RWPE2 (cell line): Measurements from ENCODE around the gene MPP4.
A peak's percentile ranks its signal among the peaks of the same experiment; 100 is the strongest.

Source experiments
- ATAC-seq: fragments of 200-7000 bp; cut with Tn5 transposase; 3 replicates; pipeline ENCODE4 v1.9.1; 2021; ENCODE audit warnings: low read depth
- DNase-seq: peaks from one replicate; pipeline ENCODE4 v3.0.0-alpha.2; 2020; ENCODE audit warnings: low spot score
- H3K27ac ChIP-seq: fragments of 450-650 bp; 2 replicates; pipeline ENCODE4 v1.5.1; 2017; ENCODE audit warnings: mild to moderate bottlenecking; ENCODE audit not compliant: poor library complexity, severe bottlenecking
- H3K27me3 ChIP-seq: fragments of 250-450 bp; sonication (Bioruptor Pico); 2 replicates; pipeline ENCODE4 v1.5.1; 2021; ENCODE audit warnings: mild to moderate bottlenecking, moderate library complexity; ENCODE audit not compliant: insufficient read depth, poor library complexity, severe bottlenecking
- H3K36me3 ChIP-seq: fragments of 250-450 bp; sonication (Bioruptor Pico); 2 replicates; pipeline ENCODE4 v1.5.1; 2020; ENCODE audit warnings: low read depth, mild to moderate bottlenecking, moderate library complexity
- H3K4me1 ChIP-seq: fragments of 250-450 bp; sonication (Bioruptor Pico); 2 replicates; pipeline ENCODE4 v1.5.1; 2021; ENCODE audit warnings: mild to moderate bottlenecking, moderate library complexity; ENCODE audit not compliant: insufficient read depth, poor library complexity, severe bottlenecking
- H3K4me3 ChIP-seq: fragments of 250-450 bp; sonication (Bioruptor Pico); 2 replicates; pipeline ENCODE4 v1.5.1; 2021; ENCODE audit warnings: mild to moderate bottlenecking, moderate library complexity; ENCODE audit not compliant: severe bottlenecking
- H3K9me3 ChIP-seq: fragments of 250-450 bp; sonication (Bioruptor Pico); 2 replicates; pipeline ENCODE4 v1.5.1; 2021; ENCODE audit warnings: mild to moderate bottlenecking, moderate library complexity; ENCODE audit not compliant: severe bottlenecking
- TF ChIP-seq, protein P1 (sequence below): fragments of 450-650 bp; IDR thresholded peaks from one replicate; pipeline ENCODE4 v1.5.1; 2017; ENCODE audit warnings: mild to moderate bottlenecking, moderate library complexity; ENCODE audit not compliant: poor library complexity, severe bottlenecking

The MPP4 gene

DNA sequence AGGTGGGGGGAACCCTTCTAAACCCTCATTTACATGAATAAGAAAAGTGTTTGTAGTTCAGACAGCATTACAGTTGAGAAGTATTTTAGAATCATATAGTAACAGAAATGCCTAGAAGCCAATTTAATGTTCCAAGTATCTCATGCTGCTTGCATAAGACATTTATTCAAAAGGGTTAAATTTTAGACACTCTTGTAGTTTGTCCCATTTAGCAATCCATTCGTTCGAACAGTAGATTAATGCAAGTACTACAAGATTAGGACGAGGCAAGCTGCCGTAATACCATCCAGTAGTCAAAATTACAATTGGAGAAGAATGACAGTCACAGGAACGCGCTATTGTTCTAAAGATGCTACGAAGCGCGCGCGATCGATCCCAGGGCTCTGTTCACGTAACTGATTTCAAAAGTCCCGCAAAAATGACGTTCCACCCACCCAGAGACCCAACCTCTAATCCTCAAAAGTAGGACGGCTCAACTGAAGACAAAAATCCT lies 56.3 kb downstream of the MPP4 start:
- no peak for DNase-seq

GRCh38 chr2:201639205-201639604 lies 59.2 kb downstream of the MPP4 start:
- H3K27me3 ChIP-seq = no peaks in the 10 kb centered on the region
- TF ChIP-seq, protein P1, sequence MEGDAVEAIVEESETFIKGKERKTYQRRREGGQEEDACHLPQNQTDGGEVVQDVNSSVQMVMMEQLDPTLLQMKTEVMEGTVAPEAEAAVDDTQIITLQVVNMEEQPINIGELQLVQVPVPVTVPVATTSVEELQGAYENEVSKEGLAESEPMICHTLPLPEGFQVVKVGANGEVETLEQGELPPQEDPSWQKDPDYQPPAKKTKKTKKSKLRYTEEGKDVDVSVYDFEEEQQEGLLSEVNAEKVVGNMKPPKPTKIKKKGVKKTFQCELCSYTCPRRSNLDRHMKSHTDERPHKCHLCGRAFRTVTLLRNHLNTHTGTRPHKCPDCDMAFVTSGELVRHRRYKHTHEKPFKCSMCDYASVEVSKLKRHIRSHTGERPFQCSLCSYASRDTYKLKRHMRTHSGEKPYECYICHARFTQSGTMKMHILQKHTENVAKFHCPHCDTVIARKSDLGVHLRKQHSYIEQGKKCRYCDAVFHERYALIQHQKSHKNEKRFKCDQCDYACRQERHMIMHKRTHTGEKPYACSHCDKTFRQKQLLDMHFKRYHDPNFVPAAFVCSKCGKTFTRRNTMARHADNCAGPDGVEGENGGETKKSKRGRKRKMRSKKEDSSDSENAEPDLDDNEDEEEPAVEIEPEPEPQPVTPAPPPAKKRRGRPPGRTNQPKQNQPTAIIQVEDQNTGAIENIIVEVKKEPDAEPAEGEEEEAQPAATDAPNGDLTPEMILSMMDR = no peak
- DNase-seq (no peak), ATAC-seq (no peak)
- H3K4me3 ChIP-seq = no peak overlapping the region
- H3K27ac ChIP-seq = no peak overlapping the region
- H3K9me3 ChIP-seq = no peaks in the 10 kb centered on the region
- peaks cover 46% of the 10 kb centered on the region for H3K36me3 ChIP-seq
- peaks cover 7% of the 10 kb centered on the region for H3K4me1 ChIP-seq

More for the DNA sequence above, 56.3 kb downstream of the MPP4 start:
- peak overlapping the region; percentile 71 for H3K4me3 ChIP-seq
- no peaks in the 10 kb centered on the region for H3K27me3 ChIP-seq
- TF ChIP-seq, protein P1 = no peak
- peaks cover 21% of the 10 kb centered on the region; the same call in 1 of the 2 replicates for H3K36me3 ChIP-seq
- H3K4me1 ChIP-seq = peaks cover 21% of the 10 kb centered on the region
- peak overlapping the region; percentile 70 for H3K27ac ChIP-seq
- H3K9me3 ChIP-seq = peaks cover 2% of the 10 kb centered on the region
- ATAC-seq = peak; percentile 26; the same call in 2 of the 3 replicates

GRCh38 chr2:201638326-201638725 lies 60.1 kb downstream of the MPP4 start:
- Histone ChIP-seq H3K4me3 (no peak overlapping the region), H3K36me3 (peaks cover 55% of the 10 kb centered on the region), H3K27me3 (no peaks in the 10 kb centered on the region), H3K9me3 (no peaks in the 10 kb centered on the region), H3K4me1 (peaks cover 2% of the 10 kb centered on the region), H3K27ac (no peak overlapping the region)
- TF ChIP-seq, protein P1 = no peak
- no peak for DNase-seq
- no peak for ATAC-seq

- H3K9me3 ChIP-seq = no peaks in the 10 kb centered on the region
- DNase-seq = no peak
- H3K36me3 ChIP-seq = peaks cover 83% of the 10 kb centered on the region
These were observed 64.7 kb downstream of the MPP4 start for GRCh38 chr2:201633661-201634249.

More at GRCh38 chr2:201633661-201634249, 64.7 kb downstream of the MPP4 start:
- no peak overlapping the region for H3K27ac ChIP-seq
- TF ChIP-seq, protein P1 = no peak
- H3K4me3 ChIP-seq = no peak overlapping the region
- H3K27me3 ChIP-seq = no peaks in the 10 kb centered on the region
- H3K4me1 ChIP-seq = no peaks in the 10 kb centered on the region
- no peak for ATAC-seq
